HUES6 (cell line): Measurements from ENCODE around the gene LURAP1L.
A peak's percentile ranks its signal among the peaks of the same experiment; 100 is the strongest.

Experiments
- H3K27ac ChIP-seq: 2 replicates; pipeline ENCODE4 v1.7.0; 2013; ENCODE audit warnings: low read depth, mild to moderate bottlenecking, low read length, inconsistent platforms
- H3K27me3 ChIP-seq: 2 replicates; pipeline ENCODE4 v1.6.1; 2013; ENCODE audit warnings: low read length; ENCODE audit not compliant: control insufficient read depth, insufficient read depth
- H3K36me3 ChIP-seq: 2 replicates; pipeline ENCODE4 v1.6.1; 2013; ENCODE audit warnings: low read length; ENCODE audit not compliant: control insufficient read depth, insufficient read depth
- H3K4me1 ChIP-seq: 2 replicates; pipeline ENCODE4 v1.6.1; 2013; ENCODE audit warnings: low read length; ENCODE audit not compliant: control insufficient read depth, insufficient read depth
- H3K4me3 ChIP-seq: 2 replicates; pipeline ENCODE4 v1.5.1; 2013; ENCODE audit warnings: low read depth, low read length
- H3K9ac ChIP-seq: one replicate; pipeline ENCODE4 v1.6.1; 2013; ENCODE audit warnings: mild to moderate bottlenecking, low read length
- H3K9me3 ChIP-seq: 2 replicates; pipeline ENCODE4 v1.6.1; 2013; ENCODE audit warnings: low read depth, low read length; ENCODE audit not compliant: control insufficient read depth, insufficient read depth

Gene LURAP1L

DNA sequence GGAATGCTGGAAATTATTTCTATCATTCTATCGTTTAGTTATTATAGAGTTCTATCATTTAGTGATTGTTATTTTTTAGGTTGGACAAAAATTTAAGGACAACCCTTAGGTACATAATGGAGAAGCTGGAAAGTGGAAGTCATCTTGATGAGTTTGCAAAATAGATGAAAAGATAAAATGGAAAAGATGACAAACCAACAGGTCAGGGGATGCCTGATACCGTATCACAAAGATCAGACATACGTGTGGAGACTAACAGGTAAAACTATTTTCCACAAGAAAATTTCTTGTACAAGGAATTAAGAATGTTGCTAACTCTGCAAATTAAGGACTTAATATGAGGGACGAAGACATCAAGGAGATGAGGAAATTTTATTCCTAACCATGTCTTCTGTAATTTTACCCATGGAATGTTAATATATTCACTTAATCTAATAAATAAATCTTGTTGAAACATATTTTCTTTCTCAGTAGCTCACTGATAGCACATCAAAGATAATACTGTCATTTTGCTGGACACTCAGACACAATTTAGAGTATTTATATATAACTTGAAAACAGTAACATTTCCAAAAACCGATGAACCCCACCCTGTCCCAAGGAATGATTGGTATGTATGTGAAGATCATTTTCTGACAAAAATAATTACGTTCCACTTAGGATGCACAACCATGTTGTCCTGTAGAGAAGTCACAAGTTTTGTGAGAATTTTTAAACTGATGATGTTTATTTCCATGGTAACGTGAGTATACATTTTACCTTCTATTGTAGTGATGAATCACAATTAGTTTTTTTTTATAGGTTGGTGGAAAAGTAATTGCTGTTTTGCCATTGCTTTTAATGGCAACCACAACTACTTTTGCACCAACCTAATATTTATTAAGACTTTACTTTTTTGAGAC lies 2.6 kb downstream of the LURAP1L start:
- Histone ChIP-seq H3K27ac (no peak overlapping the region), H3K9me3 (no peaks in the 10 kb centered on the region), H3K9ac (no peak overlapping the region), H3K36me3 (no peaks in the 10 kb centered on the region), H3K27me3 (peaks cover 22% of the 10 kb centered on the region), H3K4me3 (no peak overlapping the region), H3K4me1 (0 out of 2 replicates have a peak, but pooled peaks cover 5% of the 10 kb centered on the region)

DNA sequence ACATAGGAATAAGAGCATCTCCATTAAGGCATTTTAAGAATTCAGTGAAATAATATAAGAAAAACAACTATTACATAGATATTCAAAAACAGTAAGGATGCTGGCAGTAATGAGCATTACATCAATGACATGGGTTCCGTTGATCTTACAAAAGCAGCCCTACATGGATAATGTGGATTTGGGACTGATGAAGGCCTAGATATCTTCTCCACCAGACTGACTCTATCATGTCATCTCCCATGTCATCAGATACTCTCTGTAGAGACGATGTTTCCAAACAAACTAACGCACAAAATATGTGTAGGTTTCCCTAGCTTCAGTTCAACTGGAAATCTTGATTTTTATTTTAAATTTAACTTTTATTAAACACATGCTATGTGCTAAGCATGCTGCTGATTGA lies 3.6 kb downstream of the LURAP1L start:
- no peaks in the 10 kb centered on the region for H3K9me3 ChIP-seq
- no peak overlapping the region for H3K27ac ChIP-seq
- H3K36me3 ChIP-seq: no peaks in the 10 kb centered on the region
- 0 out of 2 replicates have a peak, but pooled peaks cover 5% of the 10 kb centered on the region for H3K4me1 ChIP-seq
- H3K9ac ChIP-seq: no peak overlapping the region
- H3K4me3 ChIP-seq: no peak overlapping the region
- H3K27me3 ChIP-seq: peaks cover 22% of the 10 kb centered on the region

DNA sequence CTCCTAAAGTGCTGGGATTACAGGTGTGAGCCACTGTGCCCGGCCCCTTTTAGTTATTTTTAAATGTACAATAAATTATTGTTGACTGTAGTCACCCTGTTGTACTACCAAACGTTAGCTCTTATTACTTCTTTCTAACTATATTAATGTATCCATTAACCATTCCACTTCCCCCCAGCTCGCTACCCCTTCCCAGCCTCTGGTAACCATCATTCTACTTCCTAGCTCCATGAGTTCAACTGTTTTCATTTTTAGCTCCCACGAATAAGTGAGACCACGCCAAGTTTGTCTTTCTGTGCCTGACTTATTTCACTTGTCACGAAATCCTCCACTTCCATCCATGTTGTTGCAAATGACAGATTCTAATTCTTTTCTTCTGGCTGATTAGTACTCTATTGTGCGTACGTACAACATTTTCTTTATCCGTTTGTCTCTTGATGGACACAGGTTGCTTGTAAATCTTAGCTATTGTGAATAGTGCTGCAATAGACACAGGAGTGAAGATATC lies 6.5 kb downstream of the LURAP1L start:
- H3K36me3 ChIP-seq: no peaks in the 10 kb centered on the region
- H3K4me3 ChIP-seq: no peak overlapping the region
- no peak overlapping the region for H3K27ac ChIP-seq
- H3K27me3 ChIP-seq: peaks cover 7% of the 10 kb centered on the region; the same call in 1 of the 2 replicates
- H3K9me3 ChIP-seq: no peaks in the 10 kb centered on the region
- H3K9ac ChIP-seq: no peak overlapping the region
- H3K4me1 ChIP-seq: peaks cover 11% of the 10 kb centered on the region; the same call in 1 of the 2 replicates

DNA sequence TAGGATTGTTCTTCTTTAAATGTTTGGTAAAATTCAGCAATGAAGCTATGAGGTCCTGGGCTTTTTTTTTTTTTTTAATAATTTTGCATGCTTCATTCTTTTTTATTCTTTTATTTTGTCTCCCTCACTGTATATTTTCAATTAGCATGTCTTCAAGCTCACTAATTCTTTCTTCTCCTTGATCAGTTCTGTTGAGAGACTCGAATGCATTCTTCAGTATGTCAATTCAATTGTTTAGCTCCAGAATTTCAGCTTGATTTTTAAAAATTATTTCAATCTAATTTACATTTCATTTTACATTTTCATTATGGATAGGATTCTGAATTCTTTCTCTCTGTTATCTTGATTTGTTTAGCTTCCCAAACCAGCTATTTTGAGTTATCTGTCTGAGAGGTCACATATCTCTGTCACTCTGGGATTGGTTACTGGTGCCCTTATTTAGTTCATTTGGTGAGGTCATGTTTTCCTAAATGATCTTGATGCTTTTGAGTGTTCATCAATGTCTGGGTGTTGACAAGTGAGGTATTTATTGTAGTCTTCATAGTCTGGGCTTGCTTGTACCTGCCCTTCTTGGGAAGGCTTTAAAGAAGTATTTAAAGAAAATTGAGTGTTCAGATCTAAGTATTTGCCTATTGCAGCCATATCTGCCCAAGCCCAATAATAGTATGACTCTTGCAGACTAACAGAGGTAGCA lies 9.1 kb downstream of the LURAP1L start:
- H3K36me3 ChIP-seq: no peaks in the 10 kb centered on the region
- H3K9me3 ChIP-seq: no peaks in the 10 kb centered on the region
- no peaks in the 10 kb centered on the region for H3K27me3 ChIP-seq
- H3K27ac ChIP-seq: no peak overlapping the region
- peak overlapping the region; percentile 19 for H3K9ac ChIP-seq
- peaks cover 6% of the 10 kb centered on the region; the same call in 1 of the 2 replicates for H3K4me1 ChIP-seq
- H3K4me3 ChIP-seq: no peak overlapping the region

DNA sequence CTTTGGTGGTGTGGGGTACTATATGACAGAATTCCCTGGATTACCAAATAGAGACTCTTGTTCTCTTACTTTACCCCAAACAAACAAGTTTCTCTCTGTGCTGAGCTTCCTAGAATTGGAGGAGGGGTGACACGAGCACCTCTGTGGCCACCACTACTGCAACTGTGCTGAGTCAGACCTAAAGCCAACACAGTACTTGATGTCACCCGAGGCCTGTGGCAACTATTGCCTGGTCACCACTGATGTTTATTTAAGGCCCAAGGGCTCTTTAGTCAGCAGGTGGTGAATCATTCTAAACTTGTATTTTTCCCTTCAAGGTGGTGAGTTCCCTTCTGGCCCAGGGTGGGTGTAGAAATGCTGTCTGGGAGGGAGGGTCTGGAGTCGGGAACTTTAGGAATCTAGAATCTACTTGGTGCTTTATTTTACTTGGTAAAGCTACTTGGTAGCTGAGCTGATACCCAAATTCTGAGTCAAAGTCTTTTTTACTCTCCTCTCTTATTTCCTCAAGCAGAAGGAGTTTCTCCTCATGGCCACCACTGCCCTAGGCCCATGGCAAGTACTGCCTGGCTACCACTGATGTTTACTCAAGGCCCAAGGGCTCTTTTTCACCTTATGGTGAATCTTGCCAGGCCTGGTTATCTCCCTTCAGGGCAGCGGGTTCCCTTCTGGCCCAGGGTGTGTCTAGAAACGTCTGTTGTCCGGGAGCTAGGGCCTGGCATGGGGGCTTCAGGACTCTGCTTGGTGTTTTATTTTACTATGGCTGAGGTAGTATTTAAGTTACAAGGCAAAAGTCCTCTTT lies 9.8 kb downstream of the LURAP1L start:
- no peaks in the 10 kb centered on the region for H3K36me3 ChIP-seq
- H3K27ac ChIP-seq: no peak overlapping the region
- H3K9ac ChIP-seq: peak overlapping the region; percentile 19
- no peak overlapping the region for H3K4me3 ChIP-seq
- H3K27me3 ChIP-seq: no peaks in the 10 kb centered on the region
- H3K4me1 ChIP-seq: peaks cover 6% of the 10 kb centered on the region; the same call in 1 of the 2 replicates
- H3K9me3 ChIP-seq: no peaks in the 10 kb centered on the region

DNA sequence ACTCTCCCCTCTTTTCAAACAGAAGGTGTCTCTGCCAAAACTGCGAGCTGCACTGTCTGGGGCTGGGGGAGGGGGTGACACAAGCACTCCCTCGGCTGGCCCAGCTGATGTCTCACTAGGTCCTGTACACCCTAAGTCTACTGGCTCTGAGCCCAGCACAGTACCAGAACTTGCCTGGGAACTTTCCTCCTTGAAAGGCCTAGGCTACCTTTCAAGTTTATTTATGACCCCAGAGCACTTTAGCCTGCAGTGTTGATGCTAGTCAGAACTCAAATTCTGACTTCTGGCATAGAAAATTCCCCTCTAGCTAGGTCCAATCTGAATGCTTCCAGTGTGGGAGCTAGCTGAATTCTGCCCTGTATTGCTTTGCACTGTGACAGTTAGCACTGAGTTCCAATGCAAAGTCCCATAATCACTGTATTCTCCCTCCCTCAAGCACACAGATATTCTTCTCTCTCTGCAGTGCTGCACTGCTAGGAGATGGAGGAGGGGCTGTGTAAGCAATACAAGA lies 10.5 kb downstream of the LURAP1L start:
- no peak overlapping the region for H3K4me3 ChIP-seq
- H3K27me3 ChIP-seq: no peaks in the 10 kb centered on the region
- no peak overlapping the region for H3K27ac ChIP-seq
- H3K36me3 ChIP-seq: no peaks in the 10 kb centered on the region
- peaks cover 6% of the 10 kb centered on the region; the same call in 1 of the 2 replicates for H3K4me1 ChIP-seq
- no peaks in the 10 kb centered on the region for H3K9me3 ChIP-seq
- H3K9ac ChIP-seq: no peak overlapping the region

GRCh38 chr9:12785941-12786340 lies 11.1 kb downstream of the LURAP1L start:
- Histone ChIP-seq H3K27ac (no peak overlapping the region), H3K9ac (no peak overlapping the region), H3K9me3 (no peaks in the 10 kb centered on the region), H3K4me1 (peaks cover 6% of the 10 kb centered on the region; the same call in 1 of the 2 replicates), H3K4me3 (no peak overlapping the region), H3K27me3 (no peaks in the 10 kb centered on the region), H3K36me3 (no peaks in the 10 kb centered on the region)

DNA sequence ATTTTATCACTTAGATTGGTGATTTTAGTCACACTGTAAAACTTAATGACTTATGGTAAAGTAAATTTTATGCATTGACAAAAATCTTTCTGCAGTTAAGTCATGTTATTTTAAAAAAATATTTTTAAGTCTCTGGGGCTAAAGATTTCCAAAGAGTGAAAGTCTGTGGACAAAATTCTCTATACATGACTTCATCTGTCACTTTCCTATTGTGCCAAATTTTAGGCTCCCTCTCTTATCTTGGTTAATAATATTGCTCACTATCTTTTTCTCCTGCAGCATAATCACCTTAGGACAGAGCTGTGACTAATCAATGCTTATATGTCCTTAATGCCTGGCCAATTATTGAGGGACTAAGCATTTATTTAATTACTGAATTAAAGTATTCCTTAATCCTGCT lies 15.2 kb downstream of the LURAP1L start:
- Histone ChIP-seq H3K27ac (no peak overlapping the region), H3K36me3 (no peaks in the 10 kb centered on the region), H3K4me3 (no peak overlapping the region), H3K27me3 (no peaks in the 10 kb centered on the region), H3K9ac (no peak overlapping the region), H3K9me3 (no peaks in the 10 kb centered on the region), H3K4me1 (no peaks in the 10 kb centered on the region; the same call in 1 of the 2 replicates)

- H3K27me3 ChIP-seq: no peaks in the 10 kb centered on the region
- no peak overlapping the region for H3K4me3 ChIP-seq
- H3K4me1 ChIP-seq: no peaks in the 10 kb centered on the region
- no peaks in the 10 kb centered on the region for H3K9me3 ChIP-seq
- no peak overlapping the region for H3K27ac ChIP-seq
- H3K9ac ChIP-seq: no peak overlapping the region
- H3K36me3 ChIP-seq: no peaks in the 10 kb centered on the region
These were observed 16.1 kb downstream of the LURAP1L start for GRCh38 chr9:12790883-12791282.

- Histone ChIP-seq H3K9ac (no peak overlapping the region), H3K36me3 (no peaks in the 10 kb centered on the region), H3K27ac (no peak overlapping the region), H3K4me1 (no peaks in the 10 kb centered on the region), H3K9me3 (no peaks in the 10 kb centered on the region), H3K4me3 (no peak overlapping the region), H3K27me3 (no peaks in the 10 kb centered on the region)
These were observed 19.4 kb downstream of the LURAP1L start for GRCh38 chr9:12794101-12794799.
